DND-41 (cell line): ENCODE data around the gene OCA2.

Source experiments
- EZH2 ChIP-seq: IDR thresholded peaks from 3 replicates; pipeline ENCODE4 v1.6.1; 2012; ENCODE audit warnings: borderline replicate concordance, low read depth, mild to moderate bottlenecking, moderate library complexity, low read length, inconsistent platforms; ENCODE audit not compliant: severe bottlenecking
- TF ChIP-seq, protein P1 (sequence below): IDR thresholded peaks from 2 replicates; pipeline ENCODE4 v1.5.1; 2012; ENCODE audit warnings: borderline replicate concordance, low read length, moderate library complexity, mild to moderate bottlenecking; ENCODE audit not compliant: poor library complexity, severe bottlenecking; ENCODE audit errors: extremely low read depth

- no peak for TF ChIP-seq EZH2
- TF ChIP-seq, protein P1, sequence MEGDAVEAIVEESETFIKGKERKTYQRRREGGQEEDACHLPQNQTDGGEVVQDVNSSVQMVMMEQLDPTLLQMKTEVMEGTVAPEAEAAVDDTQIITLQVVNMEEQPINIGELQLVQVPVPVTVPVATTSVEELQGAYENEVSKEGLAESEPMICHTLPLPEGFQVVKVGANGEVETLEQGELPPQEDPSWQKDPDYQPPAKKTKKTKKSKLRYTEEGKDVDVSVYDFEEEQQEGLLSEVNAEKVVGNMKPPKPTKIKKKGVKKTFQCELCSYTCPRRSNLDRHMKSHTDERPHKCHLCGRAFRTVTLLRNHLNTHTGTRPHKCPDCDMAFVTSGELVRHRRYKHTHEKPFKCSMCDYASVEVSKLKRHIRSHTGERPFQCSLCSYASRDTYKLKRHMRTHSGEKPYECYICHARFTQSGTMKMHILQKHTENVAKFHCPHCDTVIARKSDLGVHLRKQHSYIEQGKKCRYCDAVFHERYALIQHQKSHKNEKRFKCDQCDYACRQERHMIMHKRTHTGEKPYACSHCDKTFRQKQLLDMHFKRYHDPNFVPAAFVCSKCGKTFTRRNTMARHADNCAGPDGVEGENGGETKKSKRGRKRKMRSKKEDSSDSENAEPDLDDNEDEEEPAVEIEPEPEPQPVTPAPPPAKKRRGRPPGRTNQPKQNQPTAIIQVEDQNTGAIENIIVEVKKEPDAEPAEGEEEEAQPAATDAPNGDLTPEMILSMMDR = no peak
Measured at GRCh38 chr15:27956285-27956684, 142.8 kb downstream of the OCA2 start.
